ENCODE measurements around the gene PIP5K1B.

PIP5K1B gene

GRCh38 chr9:68947015-68947414, 242.0 kb downstream of the PIP5K1B start:
- no peaks in the 10 kb centered on the region for H4K20me1 ChIP-seq (ENCODE audit: insufficient read depth, low read length, poor library complexity, severe bottlenecking)
- H3F3A ChIP-seq (ENCODE audit: low read depth), result no peaks in the 10 kb centered on the region
- H3K36me3 ChIP-seq (ENCODE audit: insufficient read depth, low read length), result no peaks in the 10 kb centered on the region
- H3K4me1 ChIP-seq (ENCODE audit: insufficient read depth, low read length, poor library complexity, severe bottlenecking), result peaks cover 21% of the 10 kb centered on the region
- H3K4me2 ChIP-seq (ENCODE audit: low read depth, low read length, poor library complexity, severe bottlenecking), result no peak overlapping the region
- H3K9me3 ChIP-seq (ENCODE audit: insufficient read depth, low read depth, low read length), result no peaks in the 10 kb centered on the region
- no peaks in the 10 kb centered on the region for H3K79me2 ChIP-seq (ENCODE audit: insufficient read depth, low read length)
- H2AFZ ChIP-seq (ENCODE audit: low read length), result no peak overlapping the region
- no peak overlapping the region for H3K4me3 ChIP-seq (ENCODE audit: low read length, poor library complexity, severe bottlenecking)
- H3K9me2 ChIP-seq (replicated peaks; ENCODE audit: low read depth, low read length), result no peaks in the 10 kb centered on the region
- TF ChIP-seq EZH2phosphoT487 (IDR thresholded peaks at IDR 0.05; ENCODE audit: borderline replicate concordance), result no peak
- TF ChIP-seq CTCF (conservative IDR thresholded peaks at IDR 0.05; ENCODE audit: low read length), result no peak
- H3K27me3 ChIP-seq (ENCODE audit: insufficient read depth, low read length, poor library complexity, severe bottlenecking), result no peaks in the 10 kb centered on the region
- H3K9ac ChIP-seq (ENCODE audit: low read depth, low read length, poor library complexity, severe bottlenecking), result no peak overlapping the region

- no peaks in the 10 kb centered on the region for H3K27me3 ChIP-seq (ENCODE audit: insufficient read depth, low read length, poor library complexity, severe bottlenecking)
- TF ChIP-seq EZH2phosphoT487 (IDR thresholded peaks at IDR 0.05; ENCODE audit: borderline replicate concordance), result no peak
- no peaks in the 10 kb centered on the region for H3K79me2 ChIP-seq (ENCODE audit: insufficient read depth, low read length)
- no peak overlapping the region for H3K9ac ChIP-seq (ENCODE audit: low read depth, low read length, poor library complexity, severe bottlenecking)
- H3F3A ChIP-seq (ENCODE audit: low read depth), result no peaks in the 10 kb centered on the region
- H3K9me3 ChIP-seq (ENCODE audit: insufficient read depth, low read depth, low read length), result no peaks in the 10 kb centered on the region
- no peak overlapping the region for H2AFZ ChIP-seq (ENCODE audit: low read length)
- H3K4me2 ChIP-seq (ENCODE audit: low read depth, low read length, poor library complexity, severe bottlenecking), result no peak overlapping the region
- H4K20me1 ChIP-seq (ENCODE audit: insufficient read depth, low read length, poor library complexity, severe bottlenecking), result no peaks in the 10 kb centered on the region
- H3K36me3 ChIP-seq (ENCODE audit: insufficient read depth, low read length), result no peaks in the 10 kb centered on the region
- H3K4me3 ChIP-seq (ENCODE audit: low read length, poor library complexity, severe bottlenecking), result no peak overlapping the region
- no peaks in the 10 kb centered on the region for H3K9me2 ChIP-seq (replicated peaks; ENCODE audit: low read depth, low read length)
- peaks cover 17% of the 10 kb centered on the region for H3K4me1 ChIP-seq (ENCODE audit: insufficient read depth, low read length, poor library complexity, severe bottlenecking)
Observed at GRCh38 chr9:68947842-68948569, 243.0 kb downstream of the PIP5K1B start.

DNA sequence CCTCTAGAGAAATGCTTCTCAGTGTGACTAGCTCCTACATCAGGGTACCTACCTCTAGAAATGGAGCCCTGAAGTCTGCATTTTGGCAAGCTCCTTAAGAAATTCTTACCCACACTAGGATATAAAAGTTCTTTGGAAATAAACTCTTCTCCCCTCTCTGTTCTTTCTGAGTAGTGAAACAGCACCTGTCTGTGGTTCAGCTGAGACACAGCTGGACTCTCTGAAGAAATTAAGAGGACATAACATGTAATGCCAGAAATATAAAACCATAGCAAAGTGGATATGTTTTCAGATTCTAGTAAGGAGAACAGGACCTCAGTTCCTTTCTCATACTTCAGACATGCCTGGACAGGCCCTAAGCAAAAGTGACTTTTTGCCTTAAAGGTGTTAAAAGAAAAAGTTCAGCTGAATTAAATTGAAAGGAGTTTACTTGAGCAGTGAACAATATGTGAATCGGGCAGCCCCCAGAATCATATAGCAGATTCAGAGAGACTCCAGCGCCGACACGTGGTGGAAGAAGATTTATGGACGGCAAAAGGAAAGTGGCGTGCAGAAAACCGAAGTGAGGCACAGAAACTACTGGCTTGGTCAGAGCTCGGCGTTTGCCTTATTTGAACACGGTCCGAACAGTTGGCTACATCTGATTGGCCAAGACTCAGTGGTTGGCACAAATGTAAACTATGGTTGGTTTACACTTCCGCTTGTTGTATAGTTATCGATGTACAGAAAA, 244.4 kb downstream of the PIP5K1B start:
- TF ChIP-seq EZH2phosphoT487 (IDR thresholded peaks at IDR 0.05; ENCODE audit: borderline replicate concordance), result no peak
- peak; percentile 33; the same call in 1 of the 2 replicates for TF ChIP-seq CTCF (conservative IDR thresholded peaks at IDR 0.05; ENCODE audit: low read length)
- Histone ChIP-seq H3K9ac (ENCODE audit: low read depth, low read length, poor library complexity, severe bottlenecking) (peak overlapping the region; percentile 31), H3K4me3 (ENCODE audit: low read length, poor library complexity, severe bottlenecking) (no peak overlapping the region), H3F3A (ENCODE audit: low read depth) (no peaks in the 10 kb centered on the region), H2AFZ (ENCODE audit: low read length) (no peak overlapping the region; the same call in 1 of the 2 replicates), H3K27me3 (ENCODE audit: insufficient read depth, low read length, poor library complexity, severe bottlenecking) (no peaks in the 10 kb centered on the region), H3K36me3 (ENCODE audit: insufficient read depth, low read length) (no peaks in the 10 kb centered on the region), H3K4me1 (ENCODE audit: insufficient read depth, low read length, poor library complexity, severe bottlenecking) (peaks cover 19% of the 10 kb centered on the region), H3K9me2 (replicated peaks; ENCODE audit: low read depth, low read length) (no peaks in the 10 kb centered on the region), H3K4me2 (ENCODE audit: low read depth, low read length, poor library complexity, severe bottlenecking) (no peak overlapping the region), H4K20me1 (ENCODE audit: insufficient read depth, low read length, poor library complexity, severe bottlenecking) (no peaks in the 10 kb centered on the region), H3K9me3 (ENCODE audit: insufficient read depth, low read depth, low read length) (no peaks in the 10 kb centered on the region), H3K79me2 (ENCODE audit: insufficient read depth, low read length) (no peaks in the 10 kb centered on the region)

Measured in Loucy (cell line).